SHP77 treated with DMSO at 0.1 percent for 48 hours (cell line): Measurements from ENCODE around the gene STIM1.
"Not testable (repeated sequence)": the region's sequence is repeated elsewhere in the genome, so short reads cannot be mapped to it uniquely, and the experiment has no call there.

Source experiments
- DNase-seq: peaks from one replicate; lab custom pipeline; 2025; lab: John Stamatoyannopoulos, UW

Gene STIM1

GRCh38 chr11:3855808-3856491 lies 486 bp downstream of the STIM1 start:
- DNase-seq: no peak

GRCh38 chr11:3856856-3857553 lies 1.5 kb downstream of the STIM1 start:
- no peak for DNase-seq

- DNase-seq: no peak
Observed at GRCh38 chr11:3857628-3858027, 2.2 kb downstream of the STIM1 start.

- peak; percentile 6 for DNase-seq
Observed at GRCh38 chr11:3859373-3859881, 4.0 kb downstream of the STIM1 start.

GRCh38 chr11:3860375-3860774 lies 4.9 kb downstream of the STIM1 start:
- DNase-seq: no peak

- not testable (repeated sequence) for DNase-seq
Observed at GRCh38 chr11:3860898-3861393, 5.5 kb downstream of the STIM1 start.

GRCh38 chr11:3861683-3862082 lies 6.2 kb downstream of the STIM1 start:
- no peak for DNase-seq

- DNase-seq: no peak
Observed at GRCh38 chr11:3865388-3866193, 10.1 kb downstream of the STIM1 start.

- no peak for DNase-seq
Observed at GRCh38 chr11:3866206-3866605, 10.7 kb downstream of the STIM1 start.

GRCh38 chr11:3866836-3867208 lies 11.4 kb downstream of the STIM1 start:
- no peak for DNase-seq

- no peak for DNase-seq
Observed at GRCh38 chr11:3867209-3868091, 12.0 kb downstream of the STIM1 start.

- DNase-seq: no peak
Observed at GRCh38 chr11:3873712-3874349, 18.4 kb downstream of the STIM1 start.

GRCh38 chr11:3876613-3877012 lies 21.1 kb downstream of the STIM1 start:
- no peak for DNase-seq

GRCh38 chr11:3877364-3878257 lies 22.1 kb downstream of the STIM1 start:
- no peak for DNase-seq

- DNase-seq: no peak
Observed at GRCh38 chr11:3878258-3878584, 22.8 kb downstream of the STIM1 start.

- DNase-seq: no peak
Observed at GRCh38 chr11:3879216-3879966, 23.9 kb downstream of the STIM1 start.

- DNase-seq: no peak
Observed at GRCh38 chr11:3879967-3880542, 24.6 kb downstream of the STIM1 start.

GRCh38 chr11:3880724-3881123 lies 25.3 kb downstream of the STIM1 start:
- no peak for DNase-seq

- no peak for DNase-seq
Observed at GRCh38 chr11:3882655-3883054, 27.2 kb downstream of the STIM1 start.
